ENCODE results near the gene PRKD1. TPM values are rescaled to one million over a fixed set of nuclear protein-coding genes. Genes with fewer than 3 reads are reported as not detected.

Gene PRKD1
- total and polyA plus RNA-seq, 10 of the 15 experiments (the other 5 are each of a cell fraction or from before 2014, with no cell fraction given) = 0.02 to 0.56 TPM; not detected in 8

- no TSS peak for BruUV-seq (replicated peaks)
- Histone ChIP-seq H3K9me3 (replicated peaks; ENCODE audit: control insufficient read depth, insufficient read depth, low read length) (no peaks in the 10 kb centered on the region), H3K4me2 (ENCODE audit: control insufficient read depth, insufficient read depth) (no peak overlapping the region), H3K79me2 (ENCODE audit: control insufficient read depth, insufficient read depth, low read length) (no peaks in the 10 kb centered on the region), H3K4me3 (no peak overlapping the region), H3K36me3 (ENCODE audit: control insufficient read depth in 2 of 2, insufficient read depth in 2 of 2, low read length in 1 of 2) (no peaks in the 10 kb centered on the region), H3K27ac (ENCODE audit: control insufficient read depth, insufficient read depth) (no peak overlapping the region), H3K9ac (ENCODE audit: control insufficient read depth, insufficient read depth, low read length) (no peak overlapping the region), H3K4me1 (ENCODE audit: control insufficient read depth, insufficient read depth, low read length) (no peaks in the 10 kb centered on the region), H4K20me1 (ENCODE audit: control insufficient read depth, insufficient read depth) (no peaks in the 10 kb centered on the region), H3K27me3 (replicated peaks in 1 of 2; ENCODE audit: control insufficient read depth in 2 of 2, insufficient read depth in 2 of 2, low read length in 1 of 2) (no peaks in the 10 kb centered on the region), H2AFZ (ENCODE audit: control insufficient read depth, low read depth, low read length) (no peak overlapping the region)
- no peak for DNase-seq (ENCODE audit: low read depth, low spot score)
- RAD21 ChIA-PET (ENCODE audit: unreplicated experiment) = no interaction called here
- ATAC-seq = no peak
- in situ Hi-C loops (cut with MboI) = no loop called here
- FAIRE-seq = no peak
- CTCF ChIA-PET = no interaction called here
- POLR2A ChIA-PET = no interaction called here
- intact Hi-C loops (cut with micrococcal nuclease; ENCODE audit: unreplicated experiment) = no loop called here
- SMC1A ChIA-PET (ENCODE audit: uncharacterized antibody, unreplicated experiment) = no interaction called here
- 2% methylated on average over 2 of the region's 2 CpGs for whole genome bisulfite sequencing (ENCODE audit: insufficient coverage, insufficient replicate concordance, low lambda C conversion rate, missing lambda C conversion rate)
- TF ChIP-seq USF2 (IDR thresholded peaks at IDR 0.05; ENCODE audit: borderline replicate concordance, low read depth, low read length) (no peak), ETV6 (conservative IDR thresholded peaks at IDR 0.05 in 1 of 2, IDR thresholded peaks at IDR 0.05 in 1 of 2; ENCODE audit: borderline replicate concordance in 1 of 2, low read depth in 1 of 2) (no peak), PAX8 (IDR thresholded peaks at IDR 0.05) (no peak), ZBTB11 (CRISPR knock-in tag; IDR thresholded peaks at IDR 0.05) (no peak), HCFC1 (IDR thresholded peaks at IDR 0.05; ENCODE audit: low read length) (no peak), SMARCA5 (IDR thresholded peaks at IDR 0.05) (no peak), ZBTB4 (CRISPR knock-in tag; IDR thresholded peaks at IDR 0.05) (no peak), HDGF (IDR thresholded peaks at IDR 0.05) (no peak), SIN3A (IDR thresholded peaks at IDR 0.05; ENCODE audit: low read depth, low read length) (no peak), ZBTB33 (IDR thresholded peaks at IDR 0.05) (no peak), EP300 (IDR thresholded peaks at IDR 0.05; ENCODE audit: borderline replicate concordance in 1 of 2, control insufficient read depth in 1 of 2, low read depth in 2 of 2, low read length in 2 of 2) (no peak), STAT1 (conservative IDR thresholded peaks at IDR 0.05) (no peak)
Measured at GRCh38 chr14:29687866-29688265, 239.8 kb downstream of the PRKD1 start.
